ENCODE results near the gene GRID1.

- TF ChIP-seq POLR2AphosphoS5 (IDR thresholded peaks at IDR 0.05) = no peak
- TF ChIP-seq CTCF (IDR thresholded peaks at IDR 0.05) = no peak
- TF ChIP-seq POLR2A (IDR thresholded peaks at IDR 0.05) = no peak
Observed at GRCh38 chr10:86350897-86351296, 15.7 kb downstream of the GRID1 start.
